CD4-positive, alpha-beta T cell treated with Interferon alpha-2 for 1 hour (primary cell): ENCODE results near the gene EGLN2.
"Not testable (repeated sequence)": the region's sequence is repeated elsewhere in the genome, so short reads cannot be mapped to it uniquely, and the experiment has no call there.

ENCODE experiments used
- DNase-seq, 2 donors: peaks; one replicate each; pipeline ENCODE4 v3.0.0-alpha.2; 2020 to 2022

Gene EGLN2

GRCh38 chr19:40776932-40777644, 21.9 kb upstream of the EGLN2 start:
- DNase-seq, result peak; percentile 95

GRCh38 chr19:40777645-40777936, 21.4 kb upstream of the EGLN2 start:
- no peak for DNase-seq

GRCh38 chr19:40777937-40778705, 20.9 kb upstream of the EGLN2 start, which contains the start of gene RAB4B:
Gene RAB4B, plus strand, starts transcription at chr19:40778247. Its CDS starts 129 bp downstream, at chr19:40778376.
- DNase-seq, result peak; percentile 100

- DNase-seq, result no peak
Observed at GRCh38 chr19:40778706-40779284, 20.2 kb upstream of the EGLN2 start.

GRCh38 chr19:40780582-40780981, 18.4 kb upstream of the EGLN2 start:
- DNase-seq, result no peak

- DNase-seq, result no peak
Observed at GRCh38 chr19:40781140-40781539, 17.9 kb upstream of the EGLN2 start.

GRCh38 chr19:40783711-40784110, 15.3 kb upstream of the EGLN2 start:
- no peak for DNase-seq

- DNase-seq, result not testable (repeated sequence)
Observed at GRCh38 chr19:40784146-40784545, 14.8 kb upstream of the EGLN2 start.

GRCh38 chr19:40785526-40785925, 13.5 kb upstream of the EGLN2 start:
- no peak for DNase-seq

GRCh38 chr19:40786060-40787037, 12.6 kb upstream of the EGLN2 start:
- DNase-seq, result no peak

- no peak for DNase-seq
Observed at GRCh38 chr19:40791349-40791748, 7.6 kb upstream of the EGLN2 start.

- DNase-seq, result no peak
Observed at GRCh38 chr19:40791996-40792395, 7.0 kb upstream of the EGLN2 start.

GRCh38 chr19:40797166-40797962, 1.6 kb upstream of the EGLN2 start:
- no peak for DNase-seq

GRCh38 chr19:40797963-40798682, 868 bp upstream of the EGLN2 start:
- peak; percentile 79 to 80 for DNase-seq

- DNase-seq, result peak in 1 of 2 donors; percentile 41
Observed at GRCh38 chr19:40799558-40800338, 757 bp downstream of the EGLN2 start.

GRCh38 chr19:40800339-40800996, 1.5 kb downstream of the EGLN2 start:
- DNase-seq, result peak in 1 of 2 donors; percentile 21

- DNase-seq, result no peak
Observed at GRCh38 chr19:40800997-40801377, 2.0 kb downstream of the EGLN2 start.

GRCh38 chr19:40801426-40802299, 2.7 kb downstream of the EGLN2 start:
- no peak for DNase-seq
